ENCODE measurements around the gene TRABD2B. TPM values are rescaled to one million over a fixed set of nuclear protein-coding genes. Genes with fewer than 3 reads are reported as not detected.

Gene TRABD2B
- total and polyA plus RNA-seq, 2 experiments from 2014 or later: 1.6 to 2.0 TPM

DNA sequence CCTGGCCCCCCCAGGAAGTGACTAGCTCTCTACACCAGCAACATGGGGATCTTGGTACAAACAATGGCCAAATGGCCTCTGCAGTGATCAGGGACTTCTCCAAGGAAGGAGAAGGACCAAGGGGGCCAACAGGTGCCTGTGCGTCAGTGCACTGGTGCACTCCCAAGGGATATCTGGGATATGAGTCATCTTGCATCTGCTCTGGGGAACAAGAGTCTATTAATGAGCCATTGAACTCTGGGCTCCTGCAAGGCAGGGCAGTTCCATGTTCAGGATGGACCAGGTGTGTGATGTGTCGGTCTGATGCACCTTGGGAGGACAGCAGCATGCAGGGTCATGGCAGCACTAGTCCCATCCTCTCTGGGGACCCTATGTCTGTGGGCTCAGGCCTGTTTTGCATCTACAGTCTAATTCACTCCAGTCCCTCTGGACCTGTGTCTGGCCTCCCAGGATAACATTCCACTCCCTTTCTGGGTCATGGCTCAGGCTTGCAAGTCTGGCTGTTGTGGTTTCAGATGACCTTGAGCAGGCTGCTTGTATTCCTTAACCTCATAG is 125.3 kb downstream of the TRABD2B start:
- H3K4me1 ChIP-seq (ENCODE audit: insufficient read depth): no peaks in the 10 kb centered on the region
- H4K20me1 ChIP-seq (replicated peaks; ENCODE audit: insufficient read depth): no peaks in the 10 kb centered on the region
- H3K27ac ChIP-seq (ENCODE audit: low read depth): no peak overlapping the region
- no peaks in the 10 kb centered on the region for H3K9me2 ChIP-seq (ENCODE audit: insufficient read depth)
- DNase-seq (ENCODE audit: low spot score): no peak
- Mint-ChIP-seq H3K27me3 (ENCODE audit: insufficient read depth, low read depth, poor library complexity) (peaks cover 6% of the 10 kb centered on the region), H3K4me1 (peaks cover 7% of the 10 kb centered on the region), H3K9me3 (peaks cover 5% of the 10 kb centered on the region; the same call in 2 of the 3 replicates), H3K4me3 (no peak overlapping the region), H3K36me3 (ENCODE audit: low read depth) (no peaks in the 10 kb centered on the region; the same call in 2 of the 3 replicates), H3K27ac (no peak overlapping the region)
- H3K4me3 ChIP-seq: no peak overlapping the region
- TF ChIP-seq, protein P1, sequence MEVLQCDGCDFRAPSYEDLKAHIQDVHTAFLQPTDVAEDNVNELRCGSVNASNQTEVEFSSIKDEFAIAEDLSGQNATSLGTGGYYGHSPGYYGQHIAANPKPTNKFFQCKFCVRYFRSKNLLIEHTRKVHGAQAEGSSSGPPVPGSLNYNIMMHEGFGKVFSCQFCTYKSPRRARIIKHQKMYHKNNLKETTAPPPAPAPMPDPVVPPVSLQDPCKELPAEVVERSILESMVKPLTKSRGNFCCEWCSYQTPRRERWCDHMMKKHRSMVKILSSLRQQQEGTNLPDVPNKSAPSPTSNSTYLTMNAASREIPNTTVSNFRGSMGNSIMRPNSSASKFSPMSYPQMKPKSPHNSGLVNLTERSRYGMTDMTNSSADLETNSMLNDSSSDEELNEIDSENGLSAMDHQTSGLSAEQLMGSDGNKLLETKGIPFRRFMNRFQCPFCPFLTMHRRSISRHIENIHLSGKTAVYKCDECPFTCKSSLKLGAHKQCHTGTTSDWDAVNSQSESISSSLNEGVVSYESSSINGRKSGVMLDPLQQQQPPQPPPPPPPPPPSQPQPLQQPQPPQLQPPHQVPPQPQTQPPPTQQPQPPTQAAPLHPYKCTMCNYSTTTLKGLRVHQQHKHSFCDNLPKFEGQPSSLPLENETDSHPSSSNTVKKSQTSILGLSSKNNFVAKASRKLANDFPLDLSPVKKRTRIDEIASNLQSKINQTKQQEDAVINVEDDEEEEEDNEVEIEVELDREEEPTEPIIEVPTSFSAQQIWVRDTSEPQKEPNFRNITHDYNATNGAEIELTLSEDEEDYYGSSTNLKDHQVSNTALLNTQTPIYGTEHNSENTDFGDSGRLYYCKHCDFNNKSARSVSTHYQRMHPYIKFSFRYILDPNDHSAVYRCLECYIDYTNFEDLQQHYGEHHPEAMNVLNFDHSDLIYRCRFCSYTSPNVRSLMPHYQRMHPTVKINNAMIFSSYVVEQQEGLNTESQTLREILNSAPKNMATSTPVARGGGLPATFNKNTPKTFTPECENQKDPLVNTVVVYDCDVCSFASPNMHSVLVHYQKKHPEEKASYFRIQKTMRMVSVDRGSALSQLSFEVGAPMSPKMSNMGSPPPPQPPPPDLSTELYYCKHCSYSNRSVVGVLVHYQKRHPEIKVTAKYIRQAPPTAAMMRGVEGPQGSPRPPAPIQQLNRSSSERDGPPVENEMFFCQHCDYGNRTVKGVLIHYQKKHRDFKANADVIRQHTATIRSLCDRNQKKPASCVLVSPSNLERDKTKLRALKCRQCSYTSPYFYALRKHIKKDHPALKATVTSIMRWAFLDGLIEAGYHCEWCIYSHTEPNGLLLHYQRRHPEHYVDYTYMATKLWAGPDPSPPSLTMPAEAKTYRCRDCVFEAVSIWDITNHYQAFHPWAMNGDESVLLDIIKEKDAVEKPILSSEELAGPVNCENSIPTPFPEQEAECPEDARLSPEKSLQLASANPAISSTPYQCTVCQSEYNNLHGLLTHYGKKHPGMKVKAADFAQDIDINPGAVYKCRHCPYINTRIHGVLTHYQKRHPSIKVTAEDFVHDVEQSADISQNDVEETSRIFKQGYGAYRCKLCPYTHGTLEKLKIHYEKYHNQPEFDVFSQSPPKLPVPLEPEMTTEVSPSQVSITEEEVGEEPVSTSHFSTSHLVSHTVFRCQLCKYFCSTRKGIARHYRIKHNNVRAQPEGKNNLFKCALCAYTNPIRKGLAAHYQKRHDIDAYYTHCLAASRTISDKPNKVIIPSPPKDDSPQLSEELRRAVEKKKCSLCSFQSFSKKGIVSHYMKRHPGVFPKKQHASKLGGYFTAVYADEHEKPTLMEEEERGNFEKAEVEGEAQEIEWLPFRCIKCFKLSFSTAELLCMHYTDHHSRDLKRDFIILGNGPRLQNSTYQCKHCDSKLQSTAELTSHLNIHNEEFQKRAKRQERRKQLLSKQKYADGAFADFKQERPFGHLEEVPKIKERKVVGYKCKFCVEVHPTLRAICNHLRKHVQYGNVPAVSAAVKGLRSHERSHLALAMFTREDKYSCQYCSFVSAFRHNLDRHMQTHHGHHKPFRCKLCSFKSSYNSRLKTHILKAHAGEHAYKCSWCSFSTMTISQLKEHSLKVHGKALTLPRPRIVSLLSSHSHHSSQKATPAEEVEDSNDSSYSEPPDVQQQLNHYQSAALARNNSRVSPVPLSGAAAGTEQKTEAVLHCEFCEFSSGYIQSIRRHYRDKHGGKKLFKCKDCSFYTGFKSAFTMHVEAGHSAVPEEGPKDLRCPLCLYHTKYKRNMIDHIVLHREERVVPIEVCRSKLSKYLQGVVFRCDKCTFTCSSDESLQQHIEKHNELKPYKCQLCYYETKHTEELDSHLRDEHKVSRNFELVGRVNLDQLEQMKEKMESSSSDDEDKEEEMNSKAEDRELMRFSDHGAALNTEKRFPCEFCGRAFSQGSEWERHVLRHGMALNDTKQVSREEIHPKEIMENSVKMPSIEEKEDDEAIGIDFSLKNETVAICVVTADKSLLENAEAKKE (CRISPR knock-in tag; IDR thresholded peaks at IDR 0.05): no peak
- TF ChIP-seq ZNF331 (CRISPR knock-in tag; IDR thresholded peaks at IDR 0.05; ENCODE audit: low read depth) (no peak), EZH2 (IDR thresholded peaks at IDR 0.05; ENCODE audit: low read depth, unreplicated experiment) (no peak), ZNF114 (CRISPR knock-in tag; IDR thresholded peaks at IDR 0.05) (no peak), JUNB (IDR thresholded peaks at IDR 0.05; ENCODE audit: unreplicated experiment) (no peak), STAT1 (IDR thresholded peaks at IDR 0.05; ENCODE audit: unreplicated experiment) (no peak), NANOG (IDR thresholded peaks at IDR 0.05; ENCODE audit: borderline replicate concordance) (no peak), REST (IDR thresholded peaks at IDR 0.05; ENCODE audit: unreplicated experiment) (no peak)
- TF ChIP-seq, protein P2, sequence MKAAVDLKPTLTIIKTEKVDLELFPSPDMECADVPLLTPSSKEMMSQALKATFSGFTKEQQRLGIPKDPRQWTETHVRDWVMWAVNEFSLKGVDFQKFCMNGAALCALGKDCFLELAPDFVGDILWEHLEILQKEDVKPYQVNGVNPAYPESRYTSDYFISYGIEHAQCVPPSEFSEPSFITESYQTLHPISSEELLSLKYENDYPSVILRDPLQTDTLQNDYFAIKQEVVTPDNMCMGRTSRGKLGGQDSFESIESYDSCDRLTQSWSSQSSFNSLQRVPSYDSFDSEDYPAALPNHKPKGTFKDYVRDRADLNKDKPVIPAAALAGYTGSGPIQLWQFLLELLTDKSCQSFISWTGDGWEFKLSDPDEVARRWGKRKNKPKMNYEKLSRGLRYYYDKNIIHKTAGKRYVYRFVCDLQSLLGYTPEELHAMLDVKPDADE (IDR thresholded peaks at IDR 0.05): no peak
- no peaks in the 10 kb centered on the region for H3K27me3 ChIP-seq (ENCODE audit: insufficient read depth)
- no peaks in the 10 kb centered on the region for H3F3A ChIP-seq (replicated peaks; ENCODE audit: low read depth)
- no peak overlapping the region for H3K4me2 ChIP-seq
- no peaks in the 10 kb centered on the region for H3K36me3 ChIP-seq (ENCODE audit: insufficient read depth)
- no peak for ATAC-seq
- H2AFZ ChIP-seq: no peak overlapping the region
- H3K79me2 ChIP-seq (replicated peaks; ENCODE audit: insufficient read depth): no peaks in the 10 kb centered on the region
